Measurements from ENCODE around the gene IGIP. TPM values are rescaled to one million over a fixed set of nuclear protein-coding genes. Genes with fewer than 3 reads are reported as not detected.

The IGIP gene
- total RNA-seq, 2 donors from 2014 or later: 24.2 to 25.9 TPM

DNA sequence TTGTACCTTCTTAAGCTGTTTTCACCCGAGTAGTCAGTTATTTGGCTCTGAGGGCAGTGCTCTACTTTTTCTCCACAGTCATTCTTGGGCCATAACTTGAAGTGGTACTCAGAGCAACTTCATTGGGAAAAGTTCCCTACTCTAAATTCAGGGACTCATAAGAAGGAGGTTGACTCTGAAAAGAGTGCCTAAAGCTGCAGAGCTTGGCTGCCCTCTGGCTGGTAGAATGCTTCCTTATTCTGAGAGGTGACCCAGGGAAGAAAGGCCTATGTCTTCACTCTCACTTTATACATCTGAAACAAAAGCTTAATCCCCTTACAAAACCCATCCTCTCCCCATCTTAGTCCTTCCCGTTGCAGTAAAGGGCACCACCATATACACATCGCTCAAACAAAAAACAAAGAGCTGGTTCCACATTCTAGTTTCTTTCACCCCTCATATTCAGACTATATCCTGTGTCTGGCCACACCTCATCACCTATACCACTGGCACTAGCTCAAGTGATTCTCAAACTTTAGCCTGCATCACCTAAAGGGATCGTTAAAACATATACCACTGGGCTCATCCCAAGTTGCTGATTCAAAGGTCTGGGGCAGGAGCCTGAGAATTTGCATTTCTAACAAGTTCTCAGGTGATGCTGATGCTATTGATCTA, 7.9 kb downstream of the IGIP start:
- no peak overlapping the region for H3K4me3 ChIP-seq
- no peak for ATAC-seq (ENCODE audit: insufficient number of reproducible peaks, low FRiP score, low read depth)
- DNase-seq (ENCODE audit: low spot score): no peak
- H3K27ac ChIP-seq: no peak overlapping the region
- H3K9me3 ChIP-seq: no peaks in the 10 kb centered on the region
- peaks cover 9 to 18% of the 10 kb centered on the region in 2 donors for H3K4me1 ChIP-seq (ENCODE audit: control insufficient read depth in 1 of 2, low read depth in 2 of 2)
- TF ChIP-seq, protein P1, sequence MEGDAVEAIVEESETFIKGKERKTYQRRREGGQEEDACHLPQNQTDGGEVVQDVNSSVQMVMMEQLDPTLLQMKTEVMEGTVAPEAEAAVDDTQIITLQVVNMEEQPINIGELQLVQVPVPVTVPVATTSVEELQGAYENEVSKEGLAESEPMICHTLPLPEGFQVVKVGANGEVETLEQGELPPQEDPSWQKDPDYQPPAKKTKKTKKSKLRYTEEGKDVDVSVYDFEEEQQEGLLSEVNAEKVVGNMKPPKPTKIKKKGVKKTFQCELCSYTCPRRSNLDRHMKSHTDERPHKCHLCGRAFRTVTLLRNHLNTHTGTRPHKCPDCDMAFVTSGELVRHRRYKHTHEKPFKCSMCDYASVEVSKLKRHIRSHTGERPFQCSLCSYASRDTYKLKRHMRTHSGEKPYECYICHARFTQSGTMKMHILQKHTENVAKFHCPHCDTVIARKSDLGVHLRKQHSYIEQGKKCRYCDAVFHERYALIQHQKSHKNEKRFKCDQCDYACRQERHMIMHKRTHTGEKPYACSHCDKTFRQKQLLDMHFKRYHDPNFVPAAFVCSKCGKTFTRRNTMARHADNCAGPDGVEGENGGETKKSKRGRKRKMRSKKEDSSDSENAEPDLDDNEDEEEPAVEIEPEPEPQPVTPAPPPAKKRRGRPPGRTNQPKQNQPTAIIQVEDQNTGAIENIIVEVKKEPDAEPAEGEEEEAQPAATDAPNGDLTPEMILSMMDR (IDR thresholded peaks at IDR 0.05): no peak
- no peaks in the 10 kb centered on the region for H3K36me3 ChIP-seq
- no peaks in the 10 kb centered on the region for H3K27me3 ChIP-seq (replicated peaks; ENCODE audit: insufficient read depth)

- DNase-seq (ENCODE audit: low spot score) (no peak), ATAC-seq (ENCODE audit: insufficient number of reproducible peaks, low FRiP score, low read depth) (no peak)
- H3K27me3 ChIP-seq (replicated peaks; ENCODE audit: insufficient read depth): no peaks in the 10 kb centered on the region
- TF ChIP-seq, protein P1 (IDR thresholded peaks at IDR 0.05): no peak
- H3K9me3 ChIP-seq: no peaks in the 10 kb centered on the region
- H3K36me3 ChIP-seq: no peaks in the 10 kb centered on the region
- H3K4me3 ChIP-seq: no peak overlapping the region
- peaks cover 9 to 18% of the 10 kb centered on the region in 2 donors for H3K4me1 ChIP-seq (ENCODE audit: control insufficient read depth in 1 of 2, low read depth in 2 of 2)
- H3K27ac ChIP-seq: no peak overlapping the region
These were observed 8.7 kb downstream of the IGIP start for GRCh38 chr5:140134277-140134935.

GRCh38 chr5:140135127-140135526, 9.4 kb downstream of the IGIP start:
- DNase-seq (ENCODE audit: low spot score) (no peak), ATAC-seq (ENCODE audit: insufficient number of reproducible peaks, low FRiP score, low read depth) (no peak)
- no peak overlapping the region for H3K27ac ChIP-seq
- H3K36me3 ChIP-seq: no peaks in the 10 kb centered on the region
- TF ChIP-seq, protein P1 (IDR thresholded peaks at IDR 0.05): no peak
- H3K9me3 ChIP-seq: no peaks in the 10 kb centered on the region
- peaks cover 9 to 18% of the 10 kb centered on the region in 2 donors for H3K4me1 ChIP-seq (ENCODE audit: control insufficient read depth in 1 of 2, low read depth in 2 of 2)
- no peaks in the 10 kb centered on the region for H3K27me3 ChIP-seq (replicated peaks; ENCODE audit: insufficient read depth)
- no peak overlapping the region for H3K4me3 ChIP-seq

DNA sequence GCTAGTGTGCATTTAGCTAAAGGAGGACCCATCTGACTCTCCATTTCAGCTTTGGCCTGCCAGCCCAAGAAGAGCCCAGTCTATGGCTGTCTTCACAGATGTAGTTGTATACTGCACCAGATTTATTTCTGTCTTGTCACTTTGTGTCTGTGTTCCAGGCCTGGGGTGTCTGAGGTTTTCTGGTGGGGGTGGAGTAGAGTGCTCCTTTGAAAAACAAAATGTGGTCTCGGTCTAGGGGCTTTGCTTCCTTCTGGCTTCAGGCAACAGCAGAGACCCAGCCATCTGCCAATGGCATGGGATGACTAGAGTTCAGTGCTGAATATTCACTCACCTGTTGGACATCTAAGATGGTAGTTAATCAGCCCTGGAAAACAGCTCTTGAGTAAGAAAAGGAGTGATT, 10.9 kb downstream of the IGIP start:
- H3K27ac ChIP-seq: no peak overlapping the region
- TF ChIP-seq, protein P1 (IDR thresholded peaks at IDR 0.05): no peak
- no peak for DNase-seq (ENCODE audit: low spot score)
- H3K4me1 ChIP-seq (ENCODE audit: control insufficient read depth in 1 of 2, low read depth in 2 of 2): peaks cover 16 to 33% of the 10 kb centered on the region in 2 donors
- no peaks in the 10 kb centered on the region for H3K36me3 ChIP-seq
- no peak for ATAC-seq (ENCODE audit: insufficient number of reproducible peaks, low FRiP score, low read depth)
- H3K9me3 ChIP-seq: no peaks in the 10 kb centered on the region
- no peak overlapping the region for H3K4me3 ChIP-seq
- no peaks in the 10 kb centered on the region for H3K27me3 ChIP-seq (replicated peaks; ENCODE audit: insufficient read depth)

GRCh38 chr5:140140435-140140834, 14.7 kb downstream of the IGIP start:
- ATAC-seq (ENCODE audit: insufficient number of reproducible peaks, low FRiP score, low read depth) (no peak), DNase-seq (ENCODE audit: low spot score) (no peak)
- Histone ChIP-seq H3K27ac (no peak overlapping the region), H3K36me3 (no peaks in the 10 kb centered on the region), H3K9me3 (no peaks in the 10 kb centered on the region), H3K4me1 (ENCODE audit: control insufficient read depth in 1 of 2, low read depth in 2 of 2) (peaks cover 9 to 27% of the 10 kb centered on the region in 2 donors), H3K27me3 (replicated peaks; ENCODE audit: insufficient read depth) (no peaks in the 10 kb centered on the region), H3K4me3 (no peak overlapping the region)
- TF ChIP-seq, protein P1 (IDR thresholded peaks at IDR 0.05): no peak

All from thoracic aorta (tissue), 2 donors.